Ovary (tissue), 3 donors: ENCODE results near the gene ZNF821.
"Not testable (repeated sequence)": the region's sequence is repeated elsewhere in the genome, so short reads cannot be mapped to it uniquely, and the experiment has no call there.

Experiments
- CTCF ChIP-seq, 3 donors: fragments of 450-650 bp in 2 of 3; fragments of 200-600 bp in 1 of 3; IDR thresholded peaks; one replicate each; pipeline versions ENCODE4 v1.5.1 to v1.8.0; 2016 to 2022; ENCODE audit warnings: antibody characterized with exemption in 3 of 3, mild to moderate bottlenecking in 1 of 3
- EP300 ChIP-seq: sonication (generic); formaldehyde crosslinking; IDR thresholded peaks from one replicate; pipeline ENCODE4 v1.6.1; 2017; ENCODE audit warnings: antibody characterized with exemption
- POLR2A ChIP-seq: fragments of 450-650 bp; IDR thresholded peaks from one replicate; pipeline ENCODE4 v1.6.1; 2017; ENCODE audit warnings: antibody characterized with exemption, mild to moderate bottlenecking, moderate library complexity
- donor health status: DM: no; HTN: no; CAD: no.

- TF ChIP-seq CTCF (IDR thresholded peaks at IDR 0.05); POLR2A; EP300: not testable (repeated sequence)
Observed at GRCh38 chr16:71810155-71810530, 73.8 kb downstream of the ZNF821 start.
